ENCODE data around the gene PLB1. TPM values are rescaled to one million over a fixed set of nuclear protein-coding genes. Genes with fewer than 3 reads are reported as not detected.
"Not testable (repeated sequence)": the region's sequence is repeated elsewhere in the genome, so short reads cannot be mapped to it uniquely, and the experiment has no call there.

Gene PLB1
- total RNA-seq, 1 donor from 2014 or later: 6.3 TPM

GRCh38 chr2:28463893-28464292, 32.0 kb upstream of the PLB1 start:
- no peak for DNase-seq (ENCODE audit: low spot score)

DNA sequence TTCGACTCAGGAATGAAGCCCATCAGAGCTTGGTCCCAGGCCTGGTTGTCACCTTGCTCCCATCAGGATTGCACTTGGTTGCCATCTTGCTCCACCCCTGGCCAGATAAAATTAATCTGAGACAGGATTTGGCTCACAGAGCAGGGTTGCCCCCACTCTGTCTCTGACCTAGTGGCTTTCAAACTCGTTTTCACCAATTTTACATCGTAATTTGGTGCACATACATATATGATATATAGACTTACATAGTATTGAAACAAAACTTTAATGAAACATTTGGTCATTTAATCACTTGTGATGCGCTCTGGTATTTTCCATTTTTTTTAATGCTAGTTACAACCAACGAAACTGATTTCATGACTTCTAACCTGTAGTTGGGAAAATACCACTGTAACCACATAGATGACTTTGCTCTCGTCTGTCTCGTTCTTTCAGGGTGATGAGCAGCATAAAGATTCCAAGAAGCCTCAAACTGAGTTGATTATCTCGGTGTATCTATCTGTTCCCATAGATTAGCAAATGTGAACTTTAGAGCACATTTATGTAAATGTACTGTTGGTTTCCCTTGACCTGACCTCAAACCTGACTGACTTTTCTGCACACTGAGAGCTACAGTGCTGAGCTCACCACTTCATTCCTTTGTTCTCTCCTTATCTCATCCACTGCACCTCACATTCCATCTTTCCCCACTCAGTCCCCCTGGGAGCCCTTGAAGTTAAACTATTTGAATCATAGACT, 30.5 kb upstream of the PLB1 start:
- DNase-seq (ENCODE audit: low spot score): no peak

DNA sequence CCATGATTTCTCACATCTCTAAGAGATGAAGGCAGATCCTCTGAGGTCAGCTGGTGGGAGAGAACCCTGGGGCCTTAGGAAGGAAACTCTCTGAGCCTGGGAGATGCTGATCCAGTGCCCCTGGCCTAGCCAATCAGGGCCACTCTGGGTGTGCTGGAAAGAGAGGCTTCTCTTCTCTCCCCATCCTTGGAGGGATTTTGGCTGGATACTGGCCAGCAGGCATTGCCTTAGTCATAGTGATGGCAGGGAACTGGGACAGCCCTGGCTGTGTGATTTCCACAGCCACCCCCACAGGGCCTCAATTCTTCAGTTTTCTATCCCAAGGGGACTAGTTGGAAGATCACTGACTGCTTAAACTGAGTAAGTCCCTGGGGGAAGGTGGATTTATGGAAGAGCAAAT, 26.6 kb upstream of the PLB1 start:
- DNase-seq (ENCODE audit: low spot score): peak; percentile 55

DNA sequence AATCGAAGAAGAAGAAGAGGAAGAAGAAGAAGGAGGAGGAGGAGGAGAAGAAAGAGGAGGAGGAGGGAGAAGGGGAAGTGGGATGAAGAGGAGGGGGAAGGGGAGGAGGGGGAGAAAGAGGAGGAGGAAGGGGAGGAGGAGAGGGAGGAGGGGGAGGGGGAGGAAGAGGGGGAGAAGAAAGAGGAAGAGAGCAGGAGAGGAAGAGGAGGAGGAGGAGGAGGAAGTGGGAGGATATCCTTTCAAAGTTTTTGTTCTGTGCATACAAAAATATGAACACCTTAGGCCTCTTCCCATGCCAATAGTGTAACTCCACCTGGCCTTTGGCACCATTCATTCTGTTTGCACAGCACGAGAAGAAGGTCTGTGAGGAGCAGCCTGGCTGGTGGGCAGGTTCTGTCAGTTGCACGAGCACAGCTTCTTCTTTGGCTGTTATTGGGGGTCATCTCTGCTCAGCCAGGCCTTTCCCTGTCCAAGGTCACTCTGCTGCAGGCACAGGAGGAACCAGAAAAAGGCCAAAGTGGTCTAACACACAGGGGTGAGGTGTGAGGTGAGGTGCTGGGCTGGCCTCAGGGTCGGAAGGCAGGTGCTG, 25.8 kb upstream of the PLB1 start:
- DNase-seq (ENCODE audit: low spot score): peak; percentile 72

GRCh38 chr2:28470759-28471158, 25.1 kb upstream of the PLB1 start:
- no peak for DNase-seq (ENCODE audit: low spot score)

GRCh38 chr2:28471214-28471613, 24.6 kb upstream of the PLB1 start:
- DNase-seq (ENCODE audit: low spot score): no peak

GRCh38 chr2:28471701-28472236, 24.1 kb upstream of the PLB1 start:
- DNase-seq (ENCODE audit: low spot score): no peak

GRCh38 chr2:28472641-28473040, 23.2 kb upstream of the PLB1 start:
- not testable (repeated sequence) for DNase-seq (ENCODE audit: low spot score)

DNA sequence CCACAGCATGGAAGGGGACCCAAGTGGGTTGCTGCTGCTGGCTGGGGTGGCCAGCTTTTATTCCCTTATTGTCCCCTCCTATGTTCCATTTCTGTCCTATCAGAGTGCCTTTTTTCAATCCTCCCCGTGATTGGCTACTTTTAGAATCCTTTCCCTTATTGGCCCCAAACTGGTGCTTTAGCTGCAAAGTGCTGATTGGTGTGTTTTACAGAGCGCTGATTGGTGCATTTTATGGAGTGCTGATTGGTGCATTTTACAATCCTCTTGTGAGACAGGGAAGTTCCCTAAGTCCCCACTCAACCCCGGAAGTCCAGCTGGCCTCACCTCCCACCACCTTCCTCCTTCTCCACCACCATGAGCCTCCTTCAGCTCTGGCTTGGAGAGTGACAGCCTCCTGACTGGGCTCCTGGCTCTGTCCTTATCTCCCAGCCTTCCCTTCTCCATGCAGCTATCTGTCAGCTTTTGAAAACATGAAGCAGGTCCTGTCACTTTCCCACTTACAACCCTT, 20.7 kb upstream of the PLB1 start:
- DNase-seq (ENCODE audit: low spot score): no peak

- DNase-seq (ENCODE audit: low spot score): no peak
Observed at GRCh38 chr2:28477087-28477486, 18.8 kb upstream of the PLB1 start.

- DNase-seq (ENCODE audit: low spot score): no peak
Observed at GRCh38 chr2:28477645-28478044, 18.2 kb upstream of the PLB1 start.

DNA sequence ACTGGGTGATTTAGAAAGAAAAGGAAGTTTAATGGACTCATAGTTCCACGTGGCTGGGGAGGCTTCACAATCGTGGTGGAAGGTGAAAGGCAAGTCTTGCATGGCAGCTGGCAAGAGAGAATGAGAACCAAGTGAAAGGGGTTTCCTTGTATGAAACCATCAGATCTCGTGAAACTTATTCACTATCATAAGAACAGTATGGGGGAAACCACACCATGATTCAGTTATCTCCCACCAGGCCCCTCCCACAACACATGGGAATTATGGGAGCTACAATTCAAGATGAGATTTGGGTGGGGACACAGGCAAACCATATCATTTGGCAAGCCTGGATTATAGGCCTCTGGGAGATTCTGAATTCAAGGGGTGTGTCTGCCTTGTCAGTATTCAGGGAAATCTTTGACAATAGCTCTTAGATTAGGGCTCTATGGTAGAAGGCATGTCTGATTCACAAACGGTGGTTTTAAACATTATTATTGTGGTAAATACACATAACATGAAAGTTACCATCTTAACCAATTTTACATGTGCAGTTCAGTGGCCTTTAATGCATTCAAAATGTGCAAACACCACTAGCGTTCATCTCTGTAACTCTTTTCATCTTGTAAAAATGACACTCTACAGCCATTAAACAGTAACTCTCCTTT, 15.3 kb upstream of the PLB1 start:
- DNase-seq (ENCODE audit: low spot score): no peak

DNA sequence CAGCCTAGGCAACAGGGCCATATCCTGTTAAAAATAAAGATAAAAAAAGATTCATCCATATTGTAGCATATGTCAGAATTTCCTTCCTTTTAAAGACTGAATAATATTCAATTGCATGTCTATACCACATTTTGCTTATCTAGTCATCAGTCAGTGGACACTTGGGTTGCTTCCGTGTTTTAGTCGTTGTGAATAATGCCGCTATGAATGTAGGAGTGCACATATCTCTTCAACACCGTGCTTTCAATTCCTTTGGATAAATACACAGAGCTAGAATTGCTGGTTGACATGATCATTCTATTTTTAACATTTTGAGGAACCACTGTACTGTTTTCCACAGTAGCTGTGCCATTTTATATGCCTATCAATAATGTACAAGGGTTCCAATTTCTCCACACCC, 14.0 kb upstream of the PLB1 start:
- no peak for DNase-seq (ENCODE audit: low spot score)

DNA sequence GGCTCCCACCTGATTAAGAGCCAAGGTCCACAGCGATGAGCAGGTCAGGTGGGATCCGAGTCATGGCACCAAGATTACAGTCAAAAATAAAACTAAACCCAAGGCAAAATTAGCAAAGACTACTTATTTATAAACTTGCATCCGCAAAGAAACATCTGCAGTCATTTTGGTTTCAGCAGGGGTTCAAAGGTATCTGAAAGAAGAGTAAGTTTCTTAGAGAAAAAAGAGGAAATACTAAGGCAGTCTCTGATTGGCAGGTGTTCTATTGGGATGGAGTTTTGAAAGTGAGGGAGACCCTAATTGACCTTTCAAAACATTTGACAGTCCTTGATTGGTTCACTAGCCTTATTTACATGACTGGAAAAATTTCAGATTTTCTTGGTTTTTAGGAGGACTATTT, 11.0 kb upstream of the PLB1 start:
- no peak for DNase-seq (ENCODE audit: low spot score)

- DNase-seq (ENCODE audit: low spot score): peak; percentile 37
Observed at GRCh38 chr2:28486526-28486925, 9.3 kb upstream of the PLB1 start.

DNA sequence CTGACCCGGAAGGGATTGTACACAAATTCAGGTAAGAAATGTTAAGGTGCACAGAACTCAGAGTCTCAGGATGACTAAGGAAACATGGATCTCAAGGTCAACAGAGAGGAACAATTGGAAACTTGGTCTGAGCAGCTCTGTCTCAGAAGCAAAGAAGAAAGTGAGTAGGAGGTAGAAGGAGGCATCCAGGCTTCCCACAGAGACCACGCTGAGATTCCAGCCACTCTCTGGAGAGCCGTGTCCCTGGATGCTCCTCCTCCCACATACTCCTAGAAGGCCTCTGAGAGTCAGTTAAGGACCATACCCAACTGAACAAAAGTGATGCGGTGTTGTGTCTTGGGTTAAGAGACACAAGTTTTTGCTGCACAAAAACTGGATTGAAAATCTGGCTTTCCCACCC, 8.6 kb upstream of the PLB1 start:
- no peak for DNase-seq (ENCODE audit: low spot score)

DNA sequence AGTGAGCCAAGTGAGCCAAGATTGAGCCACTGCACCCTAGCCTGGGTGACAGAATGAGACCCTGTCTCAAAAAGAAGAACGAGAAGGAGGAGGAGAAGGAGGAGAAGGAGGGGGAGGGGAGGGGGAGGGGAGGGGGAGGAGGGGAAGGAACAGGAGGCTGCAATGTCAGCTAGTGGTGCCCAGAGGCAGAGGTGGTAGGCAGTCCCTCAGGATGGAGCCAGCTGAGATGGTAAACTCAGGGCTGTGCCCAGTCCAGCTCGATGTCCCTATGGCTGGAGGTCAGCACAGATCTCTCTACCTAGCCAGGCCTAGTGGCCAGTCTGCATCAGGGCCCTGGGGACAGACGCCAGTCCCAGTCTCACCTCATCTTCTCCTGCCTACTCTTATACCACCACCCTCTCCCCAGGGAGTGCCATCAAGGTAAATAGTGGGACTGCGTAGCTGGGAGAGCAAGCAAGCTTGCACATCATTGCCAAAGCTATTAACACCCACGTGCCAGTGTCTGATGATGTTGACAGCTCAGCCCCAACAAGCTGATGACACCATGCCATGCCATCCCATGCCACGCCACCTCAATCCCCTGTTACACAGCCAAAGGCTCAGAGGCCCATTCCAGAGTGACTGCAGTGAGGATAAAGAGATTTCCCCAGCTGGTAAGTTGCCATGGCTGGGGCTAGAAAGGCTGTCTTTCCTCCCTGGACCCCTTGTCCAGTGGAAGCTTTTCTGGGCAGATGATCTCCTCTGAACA, 7.6 kb upstream of the PLB1 start:
- DNase-seq (ENCODE audit: low spot score): peak; percentile 45

GRCh38 chr2:28488858-28489575, 6.8 kb upstream of the PLB1 start:
- peak; percentile 37 for DNase-seq (ENCODE audit: low spot score)

GRCh38 chr2:28490558-28490957, 5.3 kb upstream of the PLB1 start:
- DNase-seq (ENCODE audit: low spot score): peak; percentile 39

GRCh38 chr2:28492282-28492681, 3.6 kb upstream of the PLB1 start:
- DNase-seq (ENCODE audit: low spot score): peak; percentile 2

DNA sequence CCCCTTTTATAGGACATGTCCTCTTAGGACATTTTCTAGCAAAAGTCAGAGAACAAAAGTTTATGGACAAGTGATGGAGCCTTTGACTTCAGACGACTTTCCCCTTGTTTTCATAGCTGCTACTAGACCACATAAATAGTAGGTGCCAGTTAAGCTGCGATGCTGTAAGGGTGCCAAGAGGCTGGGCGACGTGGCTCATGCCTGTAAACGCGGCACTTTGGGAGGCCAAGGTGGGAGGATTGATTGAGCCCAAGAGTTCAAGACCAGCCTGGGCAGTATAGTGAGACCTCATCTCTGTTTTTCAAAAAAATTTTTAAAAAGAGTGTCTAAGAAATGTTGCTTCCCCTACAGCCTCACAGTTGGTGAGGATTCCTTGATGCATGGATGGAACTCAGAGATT, 2.2 kb upstream of the PLB1 start:
- peak; percentile 51 for DNase-seq (ENCODE audit: low spot score)
